Measurements from ENCODE around the gene SLBP.
A peak's percentile ranks its signal among the peaks of the same experiment; 100 is the strongest.

The SLBP gene

DNA sequence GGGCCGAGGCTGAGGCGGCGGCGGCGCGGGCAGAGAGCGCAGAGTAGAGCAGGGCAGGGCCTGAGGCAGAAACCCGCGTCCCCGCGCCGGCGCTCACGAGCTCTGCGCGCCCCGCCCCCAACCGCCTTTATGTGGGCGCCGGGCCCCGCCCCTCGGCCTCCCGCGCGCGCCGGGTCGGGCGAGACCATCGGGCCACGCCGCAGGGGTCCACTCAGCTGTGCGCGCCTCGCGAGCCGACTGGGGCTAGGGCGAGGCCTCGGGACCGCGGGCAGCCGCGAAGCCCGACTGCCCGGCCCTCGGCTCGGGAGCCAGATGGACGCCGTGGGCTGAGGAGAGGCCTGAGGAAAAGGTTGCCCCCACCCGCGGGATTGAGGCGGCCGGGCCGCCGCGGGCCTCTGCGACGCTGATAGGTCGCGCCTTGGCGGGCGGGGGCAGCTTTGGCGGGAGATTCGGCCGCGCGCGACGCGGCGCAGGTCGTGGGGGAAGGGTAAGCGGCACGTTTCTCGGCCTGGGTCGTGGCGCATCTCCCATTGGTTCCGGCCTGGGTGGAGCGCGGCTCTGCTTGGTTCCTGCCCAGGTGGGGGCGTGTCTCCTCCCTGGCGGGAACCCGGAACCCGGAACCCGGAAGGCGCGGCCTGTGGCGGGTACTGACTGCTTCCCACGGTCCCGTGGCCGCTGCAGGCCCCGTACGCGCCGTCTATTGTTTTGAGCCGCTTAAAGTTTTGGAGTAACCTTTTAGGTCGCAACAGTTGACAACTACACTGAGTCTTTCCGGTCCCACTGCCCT is at the start of gene SLBP:
Gene SLBP (minus strand): TSS at position 104 of the 787 bp plus-strand sequence. CDS start 131 bp downstream, outside the sequence.
- H3K4me3 ChIP-seq (ENCODE audit: low read depth, low read length), result peak within 1 kb of the TSS; percentile 89
- H3K27ac ChIP-seq, result peak within 1 kb of the TSS; percentile 95
- peak; percentile 80 for DNase-seq
- TF ChIP-seq, protein P1, sequence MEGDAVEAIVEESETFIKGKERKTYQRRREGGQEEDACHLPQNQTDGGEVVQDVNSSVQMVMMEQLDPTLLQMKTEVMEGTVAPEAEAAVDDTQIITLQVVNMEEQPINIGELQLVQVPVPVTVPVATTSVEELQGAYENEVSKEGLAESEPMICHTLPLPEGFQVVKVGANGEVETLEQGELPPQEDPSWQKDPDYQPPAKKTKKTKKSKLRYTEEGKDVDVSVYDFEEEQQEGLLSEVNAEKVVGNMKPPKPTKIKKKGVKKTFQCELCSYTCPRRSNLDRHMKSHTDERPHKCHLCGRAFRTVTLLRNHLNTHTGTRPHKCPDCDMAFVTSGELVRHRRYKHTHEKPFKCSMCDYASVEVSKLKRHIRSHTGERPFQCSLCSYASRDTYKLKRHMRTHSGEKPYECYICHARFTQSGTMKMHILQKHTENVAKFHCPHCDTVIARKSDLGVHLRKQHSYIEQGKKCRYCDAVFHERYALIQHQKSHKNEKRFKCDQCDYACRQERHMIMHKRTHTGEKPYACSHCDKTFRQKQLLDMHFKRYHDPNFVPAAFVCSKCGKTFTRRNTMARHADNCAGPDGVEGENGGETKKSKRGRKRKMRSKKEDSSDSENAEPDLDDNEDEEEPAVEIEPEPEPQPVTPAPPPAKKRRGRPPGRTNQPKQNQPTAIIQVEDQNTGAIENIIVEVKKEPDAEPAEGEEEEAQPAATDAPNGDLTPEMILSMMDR (IDR thresholded peaks at IDR 0.05; ENCODE audit: low read depth, low read length, missing control alignments), result no peak
- in situ Hi-C loops (cut with HindIII; ENCODE audit: low pct_ligation_motif_present, low sequenced_read_pairs), result no loop called here
- peaks cover 6% of the 10 kb centered on the region for H3K36me3 ChIP-seq (replicated peaks)
- no peaks in the 10 kb centered on the region for H3K27me3 ChIP-seq (replicated peaks)

DNA sequence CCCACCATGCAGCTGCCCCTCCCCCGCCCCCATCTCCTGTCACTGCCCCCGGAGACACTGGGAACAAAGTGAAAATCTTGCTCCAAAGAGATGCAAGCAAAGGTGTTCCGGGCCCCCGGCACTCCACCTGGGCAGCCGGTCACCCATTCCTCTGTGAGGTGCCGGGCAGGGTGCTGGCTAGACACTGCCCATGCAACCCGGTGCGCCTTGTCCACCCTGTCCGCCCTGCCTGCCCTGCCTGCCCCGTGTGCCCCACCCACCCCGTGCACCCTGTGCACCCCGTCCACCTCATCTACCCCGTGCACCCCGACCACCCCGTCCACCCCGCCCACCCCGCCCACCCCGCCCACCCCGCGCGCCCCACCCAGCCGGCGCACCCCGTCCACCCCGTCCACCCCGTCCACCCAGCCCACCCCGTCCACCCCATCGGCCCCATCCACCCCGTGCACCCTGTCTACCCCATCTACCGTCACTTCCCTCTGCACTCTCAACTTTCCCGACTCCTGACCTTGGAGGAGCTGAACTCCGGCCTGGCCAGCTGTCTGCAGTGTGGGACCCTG is 49.1 kb upstream of the SLBP start:
- in situ Hi-C loops (cut with HindIII; ENCODE audit: low pct_ligation_motif_present, low sequenced_read_pairs), result no loop called here
- Histone ChIP-seq H3K27ac (no peak overlapping the region), H3K4me3 (ENCODE audit: low read depth, low read length) (no peak overlapping the region), H3K27me3 (replicated peaks) (no peaks in the 10 kb centered on the region), H3K36me3 (replicated peaks) (no peaks in the 10 kb centered on the region)
- TF ChIP-seq, protein P1 (IDR thresholded peaks at IDR 0.05; ENCODE audit: low read depth, low read length, missing control alignments), result no peak
- DNase-seq, result no peak

DNA sequence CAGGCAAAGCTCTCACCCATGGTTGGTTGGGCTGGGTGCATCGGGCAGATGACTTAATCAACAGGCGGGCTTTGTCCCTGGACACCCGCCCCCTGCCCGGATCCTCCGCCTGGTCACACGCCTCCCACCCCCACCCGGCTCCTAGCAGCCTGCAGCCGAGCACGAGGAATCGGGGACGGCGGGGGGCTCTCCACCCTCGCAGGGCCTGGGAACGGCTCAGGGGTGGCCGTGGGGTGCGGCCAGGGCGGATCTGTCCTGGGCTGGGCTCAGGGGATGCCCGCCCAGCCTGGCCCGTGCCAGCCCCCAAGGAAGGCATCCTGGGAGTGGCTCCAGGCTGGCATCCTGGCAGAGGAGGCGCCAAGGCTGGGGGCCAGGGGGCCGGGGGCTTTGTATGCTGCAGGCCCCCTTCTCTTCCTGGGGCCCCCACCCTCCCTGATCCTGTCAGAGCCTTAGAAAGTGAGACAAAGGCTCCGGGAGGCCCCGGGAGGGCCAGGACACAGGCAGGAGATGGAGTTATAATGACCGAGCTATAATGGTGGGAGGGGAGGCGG is 48.5 kb upstream of the SLBP start:
- no peak for DNase-seq
- TF ChIP-seq, protein P1 (IDR thresholded peaks at IDR 0.05; ENCODE audit: low read depth, low read length, missing control alignments), result no peak
- in situ Hi-C loops (cut with HindIII; ENCODE audit: low pct_ligation_motif_present, low sequenced_read_pairs), result no loop called here
- no peaks in the 10 kb centered on the region for H3K27me3 ChIP-seq (replicated peaks)
- no peak overlapping the region for H3K27ac ChIP-seq
- H3K36me3 ChIP-seq (replicated peaks), result no peaks in the 10 kb centered on the region
- H3K4me3 ChIP-seq (ENCODE audit: low read depth, low read length), result no peak overlapping the region

DNA sequence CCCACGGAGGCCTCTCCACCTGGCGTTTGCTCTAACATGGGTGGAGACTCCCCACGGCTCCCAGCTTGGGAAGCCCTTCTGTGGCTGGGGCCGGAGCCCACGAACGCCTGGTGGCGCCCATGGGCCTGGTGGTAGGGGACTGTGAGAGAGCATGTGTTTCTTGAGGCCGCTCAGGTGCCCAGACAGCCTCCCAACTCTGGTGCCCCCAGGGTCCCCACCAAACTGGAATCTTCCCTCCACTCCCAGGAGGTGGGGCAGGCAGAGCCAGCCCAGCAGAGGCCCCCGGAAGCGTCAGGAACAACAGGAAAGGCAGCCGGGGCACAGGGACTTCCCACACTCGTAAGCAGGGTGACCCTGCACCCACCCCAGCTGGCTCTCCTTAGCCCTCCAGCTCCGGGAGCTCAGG is 47.7 kb upstream of the SLBP start:
- no peaks in the 10 kb centered on the region for H3K27me3 ChIP-seq (replicated peaks)
- in situ Hi-C loops (cut with HindIII; ENCODE audit: low pct_ligation_motif_present, low sequenced_read_pairs), result no loop called here
- H3K36me3 ChIP-seq (replicated peaks), result no peaks in the 10 kb centered on the region
- TF ChIP-seq, protein P1 (IDR thresholded peaks at IDR 0.05; ENCODE audit: low read depth, low read length, missing control alignments), result no peak
- H3K4me3 ChIP-seq (ENCODE audit: low read depth, low read length), result no peak overlapping the region
- H3K27ac ChIP-seq, result no peak overlapping the region
- no peak for DNase-seq

DNA sequence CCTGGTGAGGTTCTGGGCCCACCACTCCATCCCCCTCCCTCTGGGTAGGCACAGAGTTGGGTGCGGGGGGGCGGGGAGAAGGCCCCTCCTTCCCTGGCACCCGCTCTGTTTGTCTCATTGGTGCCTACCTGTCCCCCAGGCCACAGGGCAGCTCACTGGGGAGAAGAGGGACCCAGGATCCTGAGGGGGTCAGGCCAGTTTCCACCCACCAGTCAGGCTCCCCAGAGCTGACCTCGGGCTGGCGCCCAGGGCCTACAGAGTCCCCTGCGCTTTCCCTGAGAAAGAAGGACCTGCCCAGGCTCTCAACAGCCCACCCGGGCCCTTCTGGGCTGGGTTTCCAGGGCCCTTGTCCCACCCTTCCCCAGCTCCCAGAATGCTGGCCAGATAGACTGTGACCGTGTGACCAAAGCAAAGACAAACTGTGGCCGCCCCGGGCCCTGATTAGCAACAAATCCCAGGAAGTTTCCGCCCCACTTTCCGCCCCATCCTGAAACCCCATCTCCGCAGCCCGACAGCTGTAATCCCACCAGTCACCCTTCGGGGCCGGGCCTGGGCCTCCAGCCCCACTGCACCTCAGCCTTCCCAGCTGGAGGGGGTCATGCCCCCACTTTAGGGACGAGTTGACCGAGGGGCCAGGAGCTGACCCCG is 47.2 kb upstream of the SLBP start:
- no peak overlapping the region for H3K27ac ChIP-seq
- TF ChIP-seq, protein P1 (IDR thresholded peaks at IDR 0.05; ENCODE audit: low read depth, low read length, missing control alignments), result no peak
- no peak for DNase-seq
- no peaks in the 10 kb centered on the region for H3K27me3 ChIP-seq (replicated peaks)
- in situ Hi-C loops (cut with HindIII; ENCODE audit: low pct_ligation_motif_present, low sequenced_read_pairs), result no loop called here
- no peak overlapping the region for H3K4me3 ChIP-seq (ENCODE audit: low read depth, low read length)
- no peaks in the 10 kb centered on the region for H3K36me3 ChIP-seq (replicated peaks)
